GM13977 (cell line): Measurements from ENCODE around the gene FILIP1L.

Experiments
- DNase-seq: peaks from one replicate; pipeline ENCODE4 v3.0.0; 2012; ENCODE audit warnings: low spot score
- in situ Hi-C: fragments of 300-500 bp; cut with MboI; formaldehyde crosslinking; loops from one replicate; pipeline ENCODE4 v1.12.0; 2022; ENCODE audit warnings: low sequenced_read_pairs, low pct_unique_long_range_greater_than_20kb, mixed read lengths, inconsistent platforms; ENCODE audit not compliant: unreplicated experiment
- TF ChIP-seq, protein P1 (sequence below): IDR thresholded peaks from 2 replicates; pipeline ENCODE4 v1.5.1; 2012; ENCODE audit warnings: mild to moderate bottlenecking, control low read depth; ENCODE audit not compliant: insufficient read depth; ENCODE audit errors: extremely low read depth, missing control alignments

The FILIP1L gene

GRCh38 chr3:99810403-99810802, 303.9 kb downstream of the FILIP1L start:
- in situ Hi-C loops, result no loop called here

DNA sequence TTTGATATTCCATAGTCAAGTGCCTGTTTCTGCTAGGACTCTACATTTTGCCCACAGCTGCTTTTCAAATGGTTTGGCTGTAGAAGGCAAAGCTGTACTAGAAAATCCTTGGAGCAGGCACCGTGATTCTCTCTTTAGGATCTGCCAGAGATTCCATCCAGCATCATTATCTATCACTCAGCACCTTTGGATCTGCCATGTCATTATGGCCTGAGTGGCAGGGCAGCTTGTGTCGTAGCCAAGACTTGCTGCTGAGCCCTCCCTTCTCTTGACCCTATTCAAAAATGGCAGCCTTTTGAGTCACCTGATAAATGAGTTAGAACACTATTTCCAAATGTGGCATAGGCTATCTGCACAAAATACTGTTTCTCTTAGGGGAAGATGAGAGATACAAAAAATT, 304.7 kb downstream of the FILIP1L start:
- no peak for DNase-seq
- TF ChIP-seq, protein P1, sequence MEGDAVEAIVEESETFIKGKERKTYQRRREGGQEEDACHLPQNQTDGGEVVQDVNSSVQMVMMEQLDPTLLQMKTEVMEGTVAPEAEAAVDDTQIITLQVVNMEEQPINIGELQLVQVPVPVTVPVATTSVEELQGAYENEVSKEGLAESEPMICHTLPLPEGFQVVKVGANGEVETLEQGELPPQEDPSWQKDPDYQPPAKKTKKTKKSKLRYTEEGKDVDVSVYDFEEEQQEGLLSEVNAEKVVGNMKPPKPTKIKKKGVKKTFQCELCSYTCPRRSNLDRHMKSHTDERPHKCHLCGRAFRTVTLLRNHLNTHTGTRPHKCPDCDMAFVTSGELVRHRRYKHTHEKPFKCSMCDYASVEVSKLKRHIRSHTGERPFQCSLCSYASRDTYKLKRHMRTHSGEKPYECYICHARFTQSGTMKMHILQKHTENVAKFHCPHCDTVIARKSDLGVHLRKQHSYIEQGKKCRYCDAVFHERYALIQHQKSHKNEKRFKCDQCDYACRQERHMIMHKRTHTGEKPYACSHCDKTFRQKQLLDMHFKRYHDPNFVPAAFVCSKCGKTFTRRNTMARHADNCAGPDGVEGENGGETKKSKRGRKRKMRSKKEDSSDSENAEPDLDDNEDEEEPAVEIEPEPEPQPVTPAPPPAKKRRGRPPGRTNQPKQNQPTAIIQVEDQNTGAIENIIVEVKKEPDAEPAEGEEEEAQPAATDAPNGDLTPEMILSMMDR, result no peak
- in situ Hi-C loops, result no loop called here

More at GRCh38 chr3:99810403-99810802, 303.9 kb downstream of the FILIP1L start:
- no peak for DNase-seq
- TF ChIP-seq, protein P1, result no peak

GRCh38 chr3:99808163-99808794, 306.0 kb downstream of the FILIP1L start:
- in situ Hi-C loops, result no loop called here
- DNase-seq, result peak; percentile 26
- TF ChIP-seq, protein P1, result peak; percentile 69

DNA sequence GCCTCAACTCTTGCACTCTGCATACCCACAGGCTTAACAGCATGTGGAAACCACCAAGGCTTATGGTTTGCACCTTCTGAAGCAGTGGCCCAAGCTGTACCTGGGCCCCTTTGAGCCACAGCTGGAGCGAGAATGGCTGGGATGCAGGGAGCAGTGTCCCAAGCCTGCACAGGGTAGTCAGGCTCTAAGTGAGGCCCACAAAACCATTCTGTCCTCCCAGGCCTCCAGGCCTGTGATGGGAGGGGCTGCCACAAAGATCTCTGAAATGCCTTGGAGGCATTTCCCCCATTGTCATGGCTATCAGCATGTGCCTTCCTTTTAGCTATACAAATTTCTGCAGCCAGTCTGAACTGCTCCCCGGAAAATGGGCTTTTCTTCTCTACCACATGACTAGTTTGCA, 309.1 kb downstream of the FILIP1L start:
- TF ChIP-seq, protein P1, result no peak
- in situ Hi-C loops, result no loop called here
- no peak for DNase-seq

DNA sequence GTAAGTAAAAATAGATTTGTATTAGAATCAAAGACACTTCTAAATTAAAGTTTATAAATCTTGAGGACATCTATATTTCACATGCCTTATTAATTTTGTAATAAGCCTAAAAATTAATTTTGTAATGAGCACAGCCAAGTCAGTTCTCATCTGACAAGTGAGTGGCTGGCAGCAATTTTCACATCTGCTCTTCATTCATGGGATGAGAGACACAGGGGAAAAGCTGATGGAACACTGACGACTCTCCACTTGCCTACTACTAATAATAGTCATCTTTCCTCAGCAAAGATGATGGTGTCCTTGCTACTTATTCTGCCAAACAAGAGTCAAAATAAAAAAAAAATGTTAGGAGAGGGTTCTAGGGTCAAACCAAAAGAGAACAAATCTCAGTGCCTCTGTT, 311.0 kb downstream of the FILIP1L start:
- in situ Hi-C loops, result no loop called here
- DNase-seq, result no peak
- TF ChIP-seq, protein P1, result no peak

DNA sequence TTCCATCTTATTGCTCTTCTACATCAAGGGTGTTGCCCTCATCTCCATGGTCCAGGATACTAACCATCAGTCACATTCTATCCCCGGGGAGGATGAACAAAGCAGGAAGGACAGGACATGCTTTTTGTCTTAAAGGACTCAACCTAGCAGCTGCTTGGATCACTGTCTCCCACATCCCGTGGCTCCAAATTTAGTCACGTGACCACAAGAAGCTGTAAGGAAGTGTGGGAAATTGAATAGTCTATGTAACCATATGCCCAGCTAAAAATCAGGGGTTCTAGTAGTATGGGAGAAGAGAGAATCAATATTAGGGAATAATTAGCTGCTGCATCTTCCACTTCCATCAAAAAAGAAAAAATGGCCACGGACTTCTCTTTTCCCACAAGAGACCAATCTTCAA, 314.9 kb downstream of the FILIP1L start:
- in situ Hi-C loops, result no loop called here
- TF ChIP-seq, protein P1, result no peak
- no peak for DNase-seq
